T-helper 2 cell treated with Interferon-gamma antibody and Interleukin-4, amounts not matched to agents 100 ng/mL and 5 ng/mL, for 36 hours (primary cell): Measurements from ENCODE around the gene LYG2. TPM values are rescaled to one million over a fixed set of nuclear protein-coding genes. Genes with fewer than 3 reads are reported as not detected.
"Not testable (repeated sequence)": the region's sequence is repeated elsewhere in the genome, so short reads cannot be mapped to it uniquely, and the experiment has no call there.

Experiments
- intact Hi-C: fragments of 100-400 bp; cut with micrococcal nuclease; formaldehyde crosslinking; loops from one replicate; pipeline ENCODE4 v1.15.1; 2023
- total RNA-seq: library from RNA; stranded (reverse); gene quantifications from 2 replicates; pipeline ENCODE4 v1.2.3, GENCODE V29; 2022

Gene LYG2
- total RNA-seq, 1 donor from 2014 or later: not detected

DNA sequence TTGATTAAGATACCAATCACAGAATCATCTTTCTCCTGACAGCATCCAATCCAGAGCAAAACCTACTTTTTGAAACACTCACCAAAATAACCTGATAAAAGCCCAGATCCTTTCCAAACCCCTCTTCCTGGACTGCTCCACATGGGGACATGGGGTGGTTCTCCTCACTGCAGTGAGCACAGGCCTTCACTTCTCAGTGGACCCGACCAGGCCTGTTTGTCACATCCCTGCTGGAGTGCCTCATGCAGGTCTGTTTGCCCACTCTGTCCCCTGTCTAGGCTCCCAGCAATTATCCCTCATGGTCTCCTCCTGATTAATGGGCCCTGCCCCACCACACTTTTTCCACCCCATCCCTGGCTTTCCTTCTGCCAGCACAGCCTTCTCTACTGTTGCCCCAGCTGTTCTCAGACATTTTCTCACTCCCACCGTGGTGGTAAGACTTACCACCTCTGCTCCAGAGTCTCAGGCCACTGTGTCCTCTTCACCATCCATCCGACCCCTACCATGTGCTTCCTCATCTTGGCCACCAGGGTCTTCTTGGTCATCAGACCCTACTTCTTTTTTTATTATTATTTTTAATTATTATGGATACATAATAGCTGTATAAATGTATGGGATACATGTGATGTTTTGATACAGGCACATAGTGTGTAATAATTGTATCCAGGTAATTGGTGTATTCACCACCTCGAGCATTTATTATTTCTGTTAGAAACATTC, 53.3 kb downstream of the LYG2 start:
- intact Hi-C loops: no loop called here

DNA sequence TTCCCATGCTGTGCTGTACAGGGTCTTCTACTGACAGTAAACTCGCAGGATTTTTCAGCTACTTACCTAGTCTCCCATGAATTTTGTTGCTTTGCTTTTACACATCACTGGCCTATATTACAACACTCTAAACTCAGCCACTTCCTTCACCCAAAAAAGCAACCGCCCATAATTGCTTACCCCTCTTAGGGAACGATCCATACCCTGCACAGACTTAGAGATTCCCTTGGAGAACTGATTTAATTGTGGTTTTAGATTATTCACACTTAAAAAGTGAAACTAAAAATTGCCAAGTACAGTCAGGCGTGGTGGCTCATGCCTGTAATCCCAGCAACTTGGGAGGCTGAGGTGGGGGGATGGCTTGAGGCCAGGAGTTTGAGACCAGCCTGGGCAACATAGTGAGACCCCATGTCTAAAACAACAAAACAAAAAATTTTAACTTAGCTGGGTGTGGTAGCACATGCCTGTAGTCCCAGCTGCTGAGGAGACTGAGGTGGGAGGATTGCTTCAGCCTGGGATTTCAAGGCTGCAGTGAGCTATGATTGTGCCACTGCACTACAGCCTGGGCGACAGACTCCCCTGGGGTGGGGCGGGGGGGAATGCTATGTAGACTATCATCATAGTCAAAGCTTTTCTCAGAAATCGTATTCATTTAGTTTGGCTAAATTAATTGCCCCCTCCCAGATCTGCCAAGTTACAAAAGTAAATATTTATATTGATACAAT, 55.2 kb downstream of the LYG2 start:
- intact Hi-C loops: no loop called here

DNA sequence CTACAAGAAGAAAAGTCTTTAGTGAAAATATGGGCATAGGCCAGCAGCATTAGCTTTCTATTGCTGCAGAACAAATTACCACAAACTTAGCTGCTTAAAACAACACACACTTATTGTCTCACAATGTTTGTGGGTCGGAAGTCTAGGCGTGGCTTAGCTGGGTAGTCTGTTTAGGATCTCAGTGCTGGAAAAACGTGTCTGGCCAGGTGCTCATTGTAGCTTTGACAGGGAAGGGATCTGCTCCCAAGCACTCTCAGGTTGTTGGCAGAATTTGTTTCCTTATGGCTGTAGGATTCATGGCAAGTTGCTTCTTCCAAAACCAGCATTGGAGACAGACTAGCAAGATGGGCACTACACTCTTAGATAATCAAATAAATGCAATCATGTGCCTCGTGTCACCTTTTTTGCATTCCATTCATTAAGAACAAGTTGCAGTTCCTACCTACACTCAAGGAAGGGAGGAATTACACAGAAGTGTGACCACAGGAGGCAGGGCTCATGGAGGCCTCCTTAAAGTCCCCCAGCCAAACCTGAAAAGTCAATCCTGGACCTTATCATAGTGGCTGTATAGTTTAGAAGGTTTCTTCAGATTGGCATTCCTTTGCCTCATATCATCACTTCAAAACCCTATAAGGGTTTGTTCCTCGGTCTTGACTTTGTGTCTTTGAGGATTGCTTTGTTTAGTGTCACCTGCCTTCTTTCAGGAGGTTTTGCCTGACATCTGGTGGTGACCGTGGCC, 57.2 kb downstream of the LYG2 start:
- intact Hi-C loops: no loop called here

DNA sequence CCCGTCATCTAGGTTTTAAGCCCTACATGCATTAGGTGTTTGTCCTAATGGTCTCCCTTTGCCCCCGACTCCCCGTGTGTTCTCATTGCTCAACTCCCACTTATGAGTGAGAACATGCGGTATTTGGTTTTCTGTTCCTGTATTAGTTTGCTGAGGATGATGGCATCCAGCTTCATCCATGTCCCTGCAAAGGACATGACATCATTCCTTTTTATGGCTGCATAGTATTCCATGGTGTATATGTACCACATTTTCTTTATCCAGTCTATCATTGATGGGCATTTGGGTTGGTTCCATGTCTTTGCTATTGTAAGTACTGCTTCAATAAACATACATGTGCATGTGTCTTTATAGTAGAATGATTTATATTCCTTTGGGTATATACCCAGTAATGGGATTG, 63.1 kb downstream of the LYG2 start:
- intact Hi-C loops: not testable (repeated sequence)

Other genes starting within 250 kb of the LYG2 start
- gene C2orf15, start 114.0 kb downstream of the LYG2 start, total RNA-seq: 0.20 and 0.34 TPM in 2 replicates
- 2.5 and 3.5 TPM in 2 replicates for gene TSGA10, start 100.7 kb downstream of the LYG2 start, total RNA-seq
- gene LIPT1, start 100.7 kb downstream of the LYG2 start, total RNA-seq: 7.7 and 8.0 TPM in 2 replicates
- gene MITD1, start 74.6 kb downstream of the LYG2 start, total RNA-seq: 61.2 and 63.4 TPM in 2 replicates
- 22.3 and 24.0 TPM in 2 replicates for gene MRPL30, start 74.5 kb downstream of the LYG2 start, total RNA-seq
- gene LYG1, start 45.5 kb upstream of the LYG2 start, total RNA-seq: 2.1 and 2.4 TPM in 2 replicates
- gene TXNDC9, start 80.7 kb upstream of the LYG2 start, total RNA-seq: 33.3 and 33.6 TPM in 2 replicates
- gene EIF5B, start 81.7 kb upstream of the LYG2 start, total RNA-seq: 56.2 and 58.1 TPM in 2 replicates
- gene REV1, start 234.4 kb upstream of the LYG2 start, total RNA-seq: 37.1 and 38.0 TPM in 2 replicates